ENCODE measurements around the gene FGD4. TPM values are rescaled to one million over a fixed set of nuclear protein-coding genes. Genes with fewer than 3 reads are reported as not detected.

The FGD4 gene
- total RNA-seq, 2 donors from 2014 or later, result 0.09 to 1.7 TPM

- DNase-seq, result no peak
- Mint-ChIP-seq H3K9me3 (no peaks in the 10 kb centered on the region), H3K27ac (no peak overlapping the region), H3K4me3 (no peak overlapping the region), H3K27me3 (ENCODE audit: low read depth) (no peaks in the 10 kb centered on the region), H3K36me3 (ENCODE audit: insufficient read depth in 2 of 2) (no peaks in the 10 kb centered on the region), H3K4me1 (ENCODE audit: low read depth) (peaks cover 10% of the 10 kb centered on the region)
- no peak for ATAC-seq (replicated peaks in 1 of 2)
Measured at GRCh38 chr12:32450768-32451167, 51.4 kb downstream of the FGD4 start.

GRCh38 chr12:32451816-32452215 lies 52.5 kb downstream of the FGD4 start:
- ATAC-seq (replicated peaks in 1 of 2), result no peak
- Mint-ChIP-seq H3K9me3 (no peaks in the 10 kb centered on the region), H3K27me3 (ENCODE audit: low read depth) (no peaks in the 10 kb centered on the region), H3K4me3 (no peak overlapping the region), H3K36me3 (ENCODE audit: insufficient read depth in 2 of 2) (no peaks in the 10 kb centered on the region), H3K27ac (no peak overlapping the region), H3K4me1 (ENCODE audit: low read depth) (peaks cover 10% of the 10 kb centered on the region)
- DNase-seq, result no peak

GRCh38 chr12:32454075-32454474 lies 54.7 kb downstream of the FGD4 start:
- ATAC-seq (replicated peaks in 1 of 2), result no peak
- no peaks in the 10 kb centered on the region for H3K27me3 Mint-ChIP-seq (ENCODE audit: low read depth)
- H3K4me3 Mint-ChIP-seq, result no peak overlapping the region
- H3K9me3 Mint-ChIP-seq, result no peaks in the 10 kb centered on the region
- H3K4me1 Mint-ChIP-seq (ENCODE audit: low read depth), result no peaks in the 10 kb centered on the region
- DNase-seq, result no peak
- H3K36me3 Mint-ChIP-seq (ENCODE audit: insufficient read depth in 2 of 2), result no peaks in the 10 kb centered on the region
- H3K27ac Mint-ChIP-seq, result no peak overlapping the region

GRCh38 chr12:32454866-32455265 lies 55.5 kb downstream of the FGD4 start:
- Mint-ChIP-seq H3K27me3 (ENCODE audit: low read depth) (no peaks in the 10 kb centered on the region), H3K4me3 (no peak overlapping the region), H3K4me1 (ENCODE audit: low read depth) (no peaks in the 10 kb centered on the region), H3K27ac (no peak overlapping the region), H3K36me3 (ENCODE audit: insufficient read depth in 2 of 2) (no peaks in the 10 kb centered on the region), H3K9me3 (no peaks in the 10 kb centered on the region)
- ATAC-seq (replicated peaks in 1 of 2), result no peak
- no peak for DNase-seq

GRCh38 chr12:32455607-32456071 lies 56.3 kb downstream of the FGD4 start:
- peak; percentile 6 to 17 for DNase-seq
- Mint-ChIP-seq H3K36me3 (ENCODE audit: insufficient read depth in 2 of 2) (no peaks in the 10 kb centered on the region), H3K4me3 (no peak overlapping the region), H3K4me1 (ENCODE audit: low read depth) (no peaks in the 10 kb centered on the region), H3K27me3 (ENCODE audit: low read depth) (no peaks in the 10 kb centered on the region), H3K9me3 (no peaks in the 10 kb centered on the region), H3K27ac (no peak overlapping the region)
- no peak for ATAC-seq (replicated peaks in 1 of 2)

GRCh38 chr12:32457251-32458025 lies 58.1 kb downstream of the FGD4 start:
- Mint-ChIP-seq H3K27ac (no peak overlapping the region), H3K36me3 (ENCODE audit: insufficient read depth in 2 of 2) (no peaks in the 10 kb centered on the region), H3K4me1 (ENCODE audit: low read depth) (no peaks in the 10 kb centered on the region), H3K9me3 (no peaks in the 10 kb centered on the region), H3K27me3 (ENCODE audit: low read depth) (no peaks in the 10 kb centered on the region), H3K4me3 (no peak overlapping the region)
- DNase-seq (no peak), ATAC-seq (replicated peaks in 1 of 2) (no peak)

- Mint-ChIP-seq H3K27ac (no peak overlapping the region), H3K4me1 (ENCODE audit: low read depth) (no peaks in the 10 kb centered on the region), H3K4me3 (no peak overlapping the region), H3K9me3 (no peaks in the 10 kb centered on the region), H3K27me3 (ENCODE audit: low read depth) (no peaks in the 10 kb centered on the region), H3K36me3 (ENCODE audit: insufficient read depth in 2 of 2) (no peaks in the 10 kb centered on the region)
- ATAC-seq (replicated peaks in 1 of 2) (no peak), DNase-seq (no peak)
Measured at GRCh38 chr12:32460638-32461037, 61.3 kb downstream of the FGD4 start.

- no peak overlapping the region for H3K27ac Mint-ChIP-seq
- no peak for ATAC-seq (replicated peaks in 1 of 2)
Measured at GRCh38 chr12:32462908-32463307, 63.5 kb downstream of the FGD4 start.

GRCh38 chr12:32466187-32466586 lies 66.8 kb downstream of the FGD4 start:
- Mint-ChIP-seq H3K9me3 (no peaks in the 10 kb centered on the region), H3K4me1 (ENCODE audit: low read depth) (no peaks in the 10 kb centered on the region), H3K27ac (no peak overlapping the region), H3K36me3 (ENCODE audit: insufficient read depth in 2 of 2) (no peaks in the 10 kb centered on the region), H3K4me3 (no peak overlapping the region), H3K27me3 (ENCODE audit: low read depth) (no peaks in the 10 kb centered on the region)
- ATAC-seq (replicated peaks in 1 of 2) (no peak), DNase-seq (no peak)

More at GRCh38 chr12:32462908-32463307, 63.5 kb downstream of the FGD4 start:
- no peak for DNase-seq
- no peaks in the 10 kb centered on the region for H3K9me3 Mint-ChIP-seq
- no peak overlapping the region for H3K4me3 Mint-ChIP-seq
- no peaks in the 10 kb centered on the region for H3K27me3 Mint-ChIP-seq (ENCODE audit: low read depth)
- no peaks in the 10 kb centered on the region for H3K4me1 Mint-ChIP-seq (ENCODE audit: low read depth)
- H3K36me3 Mint-ChIP-seq (ENCODE audit: insufficient read depth in 2 of 2), result no peaks in the 10 kb centered on the region

- ATAC-seq (replicated peaks in 1 of 2) (no peak), DNase-seq (no peak)
- Mint-ChIP-seq H3K36me3 (ENCODE audit: insufficient read depth in 2 of 2) (no peaks in the 10 kb centered on the region), H3K27ac (no peak overlapping the region), H3K27me3 (ENCODE audit: low read depth) (no peaks in the 10 kb centered on the region), H3K4me3 (no peak overlapping the region), H3K9me3 (no peaks in the 10 kb centered on the region), H3K4me1 (ENCODE audit: low read depth) (no peaks in the 10 kb centered on the region)
Measured at GRCh38 chr12:32466986-32467711, 67.8 kb downstream of the FGD4 start.

- DNase-seq (no peak), ATAC-seq (replicated peaks in 1 of 2) (no peak)
- H3K27ac Mint-ChIP-seq, result no peak overlapping the region
- no peaks in the 10 kb centered on the region for H3K27me3 Mint-ChIP-seq (ENCODE audit: low read depth)
- H3K4me1 Mint-ChIP-seq (ENCODE audit: low read depth), result no peaks in the 10 kb centered on the region
- no peaks in the 10 kb centered on the region for H3K36me3 Mint-ChIP-seq (ENCODE audit: insufficient read depth in 2 of 2)
- no peak overlapping the region for H3K4me3 Mint-ChIP-seq
- no peaks in the 10 kb centered on the region for H3K9me3 Mint-ChIP-seq
Measured at GRCh38 chr12:32467959-32468863, 68.9 kb downstream of the FGD4 start.

GRCh38 chr12:32470936-32471470 lies 71.6 kb downstream of the FGD4 start:
- Mint-ChIP-seq H3K4me1 (ENCODE audit: low read depth) (no peaks in the 10 kb centered on the region), H3K36me3 (ENCODE audit: insufficient read depth in 2 of 2) (no peaks in the 10 kb centered on the region), H3K27me3 (ENCODE audit: low read depth) (no peaks in the 10 kb centered on the region), H3K27ac (no peak overlapping the region), H3K9me3 (no peaks in the 10 kb centered on the region), H3K4me3 (no peak overlapping the region)
- ATAC-seq (replicated peaks in 1 of 2), result no peak
- no peak for DNase-seq

GRCh38 chr12:32471591-32472001 lies 72.2 kb downstream of the FGD4 start:
- no peak for DNase-seq
- no peak for ATAC-seq (replicated peaks in 1 of 2)
- H3K4me1 Mint-ChIP-seq (ENCODE audit: low read depth), result no peaks in the 10 kb centered on the region
- no peaks in the 10 kb centered on the region for H3K9me3 Mint-ChIP-seq
- H3K27me3 Mint-ChIP-seq (ENCODE audit: low read depth), result no peaks in the 10 kb centered on the region
- H3K36me3 Mint-ChIP-seq (ENCODE audit: insufficient read depth in 2 of 2), result no peaks in the 10 kb centered on the region
- no peak overlapping the region for H3K4me3 Mint-ChIP-seq
- H3K27ac Mint-ChIP-seq, result no peak overlapping the region

Data from activated T-cell treated with anti-CD3 and anti-CD28 coated beads, Interleukin-2, amount 50 U/mL, for 72 hours (primary cell).